Left renal pelvis (tissue), 4 donors: ENCODE results near the gene TPRX2. TPM values are rescaled to one million over a fixed set of nuclear protein-coding genes. Genes with fewer than 3 reads are reported as not detected.
A peak's percentile ranks its signal among the peaks of the same experiment; 100 is the strongest.
"Not testable (repeated sequence)": the region's sequence is repeated elsewhere in the genome, so short reads cannot be mapped to it uniquely, and the experiment has no call there.

Experiments used
- DNase-seq, 4 donors: peaks; one replicate each; pipeline ENCODE4 v3.0.0-alpha.2; 2013; ENCODE audit warnings: low read depth in 4 of 4, low spot score in 3 of 4
- polyA plus RNA-seq, 4 donors: library from polyadenylated mRNA; unstranded; fragments of 120-200 nt; gene quantifications; one replicate each; pipeline ENCODE4 v1.2.1, GENCODE V29; 2013; ENCODE audit not compliant: insufficient read length in 4 of 4

The TPRX2 gene
- polyA plus RNA-seq, 4 donors: not detected

GRCh38 chr19:47860602-47861297 lies 1.7 kb downstream of the TPRX2 start:
- DNase-seq: no peak

- DNase-seq: no peak
Observed at GRCh38 chr19:47861630-47862029, 2.6 kb downstream of the TPRX2 start.

GRCh38 chr19:47863514-47863936 lies 4.5 kb downstream of the TPRX2 start:
- DNase-seq: peak; percentile 38 to 63 (median 47)

GRCh38 chr19:47865166-47865565 lies 6.1 kb downstream of the TPRX2 start:
- no peak for DNase-seq

- DNase-seq: no peak
Observed at GRCh38 chr19:47878906-47879305, 19.9 kb downstream of the TPRX2 start.

GRCh38 chr19:47879385-47879784 lies 20.4 kb downstream of the TPRX2 start:
- not testable (repeated sequence) for DNase-seq

- no peak for DNase-seq
Observed at GRCh38 chr19:47881757-47882156, 22.7 kb downstream of the TPRX2 start.

GRCh38 chr19:47882890-47883289 lies 23.9 kb downstream of the TPRX2 start:
- no peak for DNase-seq

GRCh38 chr19:47885067-47885463 lies 26.0 kb downstream of the TPRX2 start:
- no peak for DNase-seq

- no peak for DNase-seq
Observed at GRCh38 chr19:47886010-47886559, 27.1 kb downstream of the TPRX2 start, which contains the start of gene SULT2A1. Gene SULT2A1, minus strand, starts transcription at chr19:47886315. Its CDS starts 58 bp downstream, at chr19:47886257.

- DNase-seq: no peak
Observed at GRCh38 chr19:47890865-47891621, 32.0 kb downstream of the TPRX2 start.

- no peak for DNase-seq
Observed at GRCh38 chr19:47891622-47891922, 32.5 kb downstream of the TPRX2 start.

GRCh38 chr19:47891923-47892666 lies 33.1 kb downstream of the TPRX2 start:
- peak in 2 of 4 donors; percentile 1 to 10 for DNase-seq

GRCh38 chr19:47895165-47895782 lies 36.2 kb downstream of the TPRX2 start:
- DNase-seq: no peak

GRCh38 chr19:47896019-47896418 lies 37.0 kb downstream of the TPRX2 start:
- no peak for DNase-seq

GRCh38 chr19:47896773-47897172 lies 37.7 kb downstream of the TPRX2 start:
- DNase-seq: no peak

GRCh38 chr19:47897861-47898260 lies 38.8 kb downstream of the TPRX2 start:
- DNase-seq: no peak

GRCh38 chr19:47899335-47899734 lies 40.3 kb downstream of the TPRX2 start:
- no peak for DNase-seq

- DNase-seq: no peak
Observed at GRCh38 chr19:47901370-47901769, 42.3 kb downstream of the TPRX2 start.

GRCh38 chr19:47909350-47909749 lies 50.3 kb downstream of the TPRX2 start:
- DNase-seq: not testable (repeated sequence)

- not testable (repeated sequence) for DNase-seq
Observed at GRCh38 chr19:47910191-47910590, 51.2 kb downstream of the TPRX2 start.
